Stimulated activated CD8-positive, alpha-beta memory T cell treated with anti-CD3 and anti-CD28 coated beads, Interleukin-4, amount 100 ng/mL, for 1 hour (primary cell): ENCODE data around the gene FAM120AOS.
A peak's percentile ranks its signal among the peaks of the same experiment; 100 is the strongest.

Source experiments
- DNase-seq, 2 donors: peaks; one replicate each; pipeline ENCODE4 v3.0.0-alpha.2; 2020; ENCODE audit warnings: low read depth in 2 of 2, low spot score in 1 of 2

Gene FAM120AOS

DNA sequence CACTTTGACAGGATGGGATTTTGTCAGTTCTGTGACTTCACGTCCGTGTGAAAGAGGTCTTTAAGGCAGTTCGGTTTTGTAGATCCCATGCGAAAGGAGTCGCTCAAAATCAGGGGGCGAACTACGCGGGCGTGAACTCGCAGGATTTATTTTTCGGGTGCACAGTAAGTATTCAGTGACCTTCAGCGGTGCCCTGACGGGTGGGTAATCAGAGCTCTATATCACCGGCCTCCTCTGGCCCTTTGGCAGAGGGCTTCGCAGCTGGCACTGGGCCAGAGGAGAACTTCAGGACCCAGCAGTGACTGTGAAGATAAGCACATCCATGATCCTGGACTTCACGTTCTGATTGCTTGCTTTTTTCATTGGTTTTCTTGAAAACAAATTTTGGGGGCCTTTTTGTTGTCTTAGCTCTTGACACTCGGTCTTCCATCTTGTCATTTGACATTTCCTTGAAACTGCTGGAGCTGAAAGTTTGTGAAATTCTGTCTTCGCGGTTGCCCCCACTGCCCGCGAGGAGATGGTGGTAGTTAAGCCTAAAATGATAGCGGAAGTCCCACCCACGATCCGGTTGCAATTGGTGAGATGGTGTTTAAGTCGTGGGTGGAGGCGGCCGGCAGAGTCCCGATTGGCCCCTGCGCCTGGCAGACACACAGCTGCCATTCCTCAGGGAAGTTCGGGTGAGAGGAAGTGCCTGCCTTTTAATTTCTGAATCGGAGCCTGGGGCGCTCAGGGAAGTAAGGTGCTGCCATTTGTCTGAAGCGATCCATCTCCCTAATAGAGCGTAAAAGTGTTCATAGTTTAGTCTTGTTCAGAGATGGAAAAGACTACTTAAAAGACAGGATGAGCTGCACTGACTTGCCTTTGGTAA lies at the start of gene FAM120AOS:
TSS of gene FAM120AOS (minus strand) at position 535 of the 868 bp plus-strand sequence. CDS start 872 bp downstream, outside the sequence.
- peak; percentile 69 to 70 for DNase-seq

DNA sequence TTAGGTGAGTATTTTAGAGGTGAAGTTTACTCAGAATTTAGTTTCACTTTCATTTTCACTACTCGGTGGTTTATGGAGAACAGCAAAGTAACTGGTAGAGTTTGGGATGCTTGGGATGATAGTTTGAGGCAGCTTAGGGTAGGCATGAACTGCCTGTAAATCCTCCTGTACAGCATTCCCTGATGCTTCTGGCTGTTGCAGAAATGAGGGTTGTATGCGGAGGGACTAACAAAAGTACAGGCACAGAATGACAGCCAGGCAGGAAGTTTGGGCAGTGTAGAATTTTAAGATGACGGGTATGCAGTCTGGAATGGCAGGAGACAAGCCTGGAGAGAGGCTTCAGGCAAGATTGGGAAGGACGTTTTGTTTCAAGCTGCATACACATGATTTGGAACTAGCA lies 48.0 kb upstream of the FAM120AOS start:
- no peak for DNase-seq

DNA sequence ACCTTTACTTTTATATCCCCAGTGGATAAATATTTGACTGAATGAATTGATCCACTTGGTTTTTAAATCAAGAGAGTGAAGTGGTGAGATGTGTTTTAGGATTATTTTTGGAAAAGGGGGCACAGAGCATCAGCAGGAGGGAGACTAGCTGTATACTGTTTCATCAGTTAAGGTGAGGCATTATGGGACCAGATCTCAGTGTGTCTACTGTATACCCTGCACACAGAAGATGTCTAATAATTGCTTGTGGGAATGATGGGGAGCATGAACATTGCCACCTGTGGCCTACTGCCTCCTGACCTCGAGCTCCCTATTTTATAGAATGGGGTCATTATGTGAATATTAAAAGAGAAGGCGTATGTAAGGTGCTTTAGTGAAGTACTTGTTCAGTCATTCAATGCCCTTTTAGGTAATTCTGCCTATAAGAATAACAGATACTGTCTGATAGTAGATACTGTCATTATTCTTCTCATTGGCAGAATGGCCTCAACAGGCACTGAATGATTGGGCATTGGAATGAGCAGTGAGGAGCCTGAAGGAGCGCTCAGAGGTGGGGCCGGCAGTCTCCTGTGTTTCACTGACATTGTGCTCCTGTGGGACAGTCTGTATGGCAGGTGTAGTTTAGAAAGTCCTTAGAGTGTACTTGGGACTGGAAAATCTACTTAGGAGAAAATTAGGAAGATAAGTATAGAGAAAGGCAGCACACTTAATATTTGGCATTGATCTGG lies 47.4 kb upstream of the FAM120AOS start:
- no peak for DNase-seq

DNA sequence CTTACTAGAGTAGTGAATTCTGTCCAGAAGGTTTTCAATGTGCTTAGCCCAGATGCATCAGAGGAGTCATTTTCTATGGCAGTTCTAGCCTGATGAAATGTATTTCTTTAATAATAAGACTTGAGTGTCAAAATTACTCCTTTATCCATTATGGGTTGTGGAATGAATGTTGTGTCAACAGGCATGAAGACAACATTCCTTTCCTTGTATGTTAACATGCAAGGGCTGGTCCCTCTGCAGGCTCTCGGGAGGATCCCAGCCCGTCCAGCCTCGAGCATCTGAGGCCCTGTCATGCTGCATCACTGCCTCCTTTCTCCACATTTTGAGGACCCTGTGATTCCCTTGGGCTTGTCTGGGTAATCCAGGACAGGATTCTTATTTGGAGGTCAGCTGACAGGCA lies 42.9 kb upstream of the FAM120AOS start:
- DNase-seq = no peak

DNA sequence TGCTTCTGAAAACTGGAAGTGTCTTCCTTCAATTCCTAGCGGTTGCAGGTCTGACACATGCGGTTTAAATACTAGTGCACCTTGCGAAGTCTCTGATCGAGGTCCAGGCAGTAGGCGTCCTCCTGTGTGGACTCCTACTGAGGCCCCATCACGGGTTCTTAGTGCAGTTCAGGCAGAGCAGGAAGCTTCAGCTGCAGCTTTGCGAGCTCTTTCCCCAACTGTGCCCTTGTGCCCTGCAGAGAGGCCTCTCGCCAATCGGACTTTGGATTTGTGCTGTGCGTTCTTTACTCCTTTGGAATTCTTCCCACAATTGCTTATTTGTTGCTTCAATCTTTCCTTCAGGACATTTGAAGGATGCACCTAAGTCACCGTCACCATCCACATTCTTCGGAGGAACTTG lies 40.6 kb upstream of the FAM120AOS start:
- DNase-seq = no peak

- no peak for DNase-seq
These were observed 38.9 kb upstream of the FAM120AOS start for GRCh38 chr9:93492327-93492726.

- DNase-seq = no peak
These were observed 38.3 kb upstream of the FAM120AOS start for GRCh38 chr9:93491593-93492232.

GRCh38 chr9:93488244-93488643 lies 34.9 kb upstream of the FAM120AOS start:
- no peak for DNase-seq

- DNase-seq = no peak
These were observed 32.9 kb upstream of the FAM120AOS start for GRCh38 chr9:93486268-93486667.

DNA sequence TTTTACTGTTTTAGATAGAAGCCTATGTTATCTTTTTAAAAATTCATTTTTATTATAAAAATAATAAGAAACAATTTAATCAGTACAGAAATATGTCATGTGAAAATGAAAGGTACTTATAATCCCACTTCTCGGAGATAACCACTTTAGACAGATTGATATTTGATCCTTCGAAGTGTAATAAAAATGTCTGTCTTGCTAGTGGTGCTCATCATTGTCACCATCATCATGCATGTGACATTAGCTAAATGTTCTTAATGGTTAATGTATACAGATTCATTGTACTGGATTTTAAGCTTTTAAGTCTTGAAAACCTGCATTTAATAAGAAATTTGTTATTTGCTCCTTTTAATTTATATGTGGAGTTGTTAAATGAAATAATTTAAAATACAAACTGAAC lies 30.1 kb upstream of the FAM120AOS start:
- no peak for DNase-seq

- no peak for DNase-seq
These were observed 27.4 kb upstream of the FAM120AOS start for GRCh38 chr9:93480728-93481324.

DNA sequence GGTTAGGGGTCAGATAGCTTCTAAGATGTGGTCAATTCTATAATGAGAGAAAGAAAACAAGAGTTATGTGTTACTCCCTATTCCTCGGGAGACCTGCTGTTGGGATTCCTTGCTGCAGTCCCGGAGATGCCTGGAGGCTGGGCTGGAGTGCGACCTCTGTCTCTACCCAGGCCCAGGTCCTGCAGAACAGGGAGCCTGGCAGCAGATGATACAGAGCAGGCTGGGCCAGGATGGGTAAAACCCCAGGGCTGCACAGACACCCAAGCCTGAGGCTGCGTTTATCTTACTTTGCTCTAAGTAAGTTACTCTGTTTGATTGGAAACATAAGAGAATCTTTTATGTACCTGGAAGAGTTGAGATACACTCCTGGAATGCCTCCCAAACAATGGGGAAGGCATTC lies 26.9 kb upstream of the FAM120AOS start:
- DNase-seq = no peak

DNA sequence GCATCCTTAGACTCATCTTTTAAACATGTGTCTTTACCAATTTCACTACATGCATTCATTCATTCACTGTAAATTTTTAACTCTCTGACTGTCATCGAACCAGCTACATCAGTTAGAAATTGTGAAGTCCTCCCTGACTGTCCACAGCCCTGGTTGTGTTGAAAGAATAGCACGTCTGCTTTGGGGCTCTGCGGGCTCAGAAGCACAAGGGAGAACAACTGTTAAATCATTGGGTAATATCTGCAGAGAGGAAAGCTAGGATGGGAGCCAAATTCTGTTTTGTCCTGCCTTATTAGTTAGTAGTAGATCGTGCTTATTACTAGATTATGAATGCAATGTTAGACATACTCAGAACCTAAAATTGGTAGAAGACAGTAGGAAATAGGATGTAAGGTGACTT lies 26.3 kb upstream of the FAM120AOS start:
- no peak for DNase-seq

DNA sequence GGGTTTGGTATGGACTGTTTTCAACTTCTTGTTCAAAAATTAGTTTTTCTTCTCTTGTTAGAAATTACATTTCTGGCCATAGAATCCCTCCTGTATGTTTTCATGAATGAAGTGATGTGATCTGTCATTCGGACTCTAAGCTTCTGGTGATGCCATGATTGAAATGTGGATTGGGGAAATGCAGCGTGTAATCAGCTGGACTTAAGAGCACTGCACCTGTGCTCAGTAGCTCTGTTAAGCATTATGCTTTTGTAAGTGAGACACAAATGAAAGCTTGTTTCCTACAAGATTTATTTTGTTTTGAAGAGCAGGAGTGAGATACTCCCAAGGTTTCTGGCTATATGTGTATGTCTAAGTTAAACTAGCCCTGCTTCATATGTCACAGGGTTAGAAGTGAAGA lies 24.0 kb upstream of the FAM120AOS start:
- DNase-seq = no peak

GRCh38 chr9:93476924-93477323 lies 23.5 kb upstream of the FAM120AOS start:
- DNase-seq = no peak

DNA sequence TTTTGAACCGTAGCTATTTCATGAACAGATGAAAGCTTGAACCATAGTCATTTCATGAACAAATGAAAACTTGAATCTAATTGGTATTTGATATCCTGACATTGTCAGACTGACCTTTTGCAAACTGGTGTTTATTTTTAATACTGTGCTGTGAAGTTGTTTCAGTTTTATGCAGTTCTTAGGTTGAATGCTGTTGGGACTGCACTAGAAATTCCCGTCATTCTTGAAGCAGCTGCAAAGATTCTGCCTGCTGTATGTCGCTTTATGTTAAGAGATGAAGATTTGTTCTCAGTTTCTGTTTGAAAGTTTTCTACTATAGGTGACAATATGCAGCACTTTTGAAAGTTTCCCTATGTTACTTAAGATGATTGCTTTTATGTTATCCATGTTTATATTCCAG lies 22.5 kb upstream of the FAM120AOS start:
- no peak for DNase-seq

DNA sequence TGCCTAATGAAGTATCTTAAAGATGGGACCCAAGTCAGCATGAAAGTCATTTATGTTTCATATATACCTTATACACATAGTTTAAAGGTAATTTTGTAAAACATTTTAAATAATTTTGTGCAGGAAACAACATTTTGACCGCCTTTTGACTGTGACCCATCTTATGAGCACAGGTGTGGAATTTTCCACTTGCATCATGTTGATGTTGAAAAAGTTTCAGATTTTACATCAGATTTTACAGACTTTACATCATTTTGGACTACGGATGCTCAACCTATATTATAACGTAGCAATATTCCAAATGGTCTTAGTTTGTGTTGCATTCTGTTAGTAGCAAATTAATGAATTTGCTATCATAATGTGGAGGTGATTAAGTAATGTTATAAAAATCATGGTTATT lies 21.7 kb upstream of the FAM120AOS start:
- DNase-seq = no peak

DNA sequence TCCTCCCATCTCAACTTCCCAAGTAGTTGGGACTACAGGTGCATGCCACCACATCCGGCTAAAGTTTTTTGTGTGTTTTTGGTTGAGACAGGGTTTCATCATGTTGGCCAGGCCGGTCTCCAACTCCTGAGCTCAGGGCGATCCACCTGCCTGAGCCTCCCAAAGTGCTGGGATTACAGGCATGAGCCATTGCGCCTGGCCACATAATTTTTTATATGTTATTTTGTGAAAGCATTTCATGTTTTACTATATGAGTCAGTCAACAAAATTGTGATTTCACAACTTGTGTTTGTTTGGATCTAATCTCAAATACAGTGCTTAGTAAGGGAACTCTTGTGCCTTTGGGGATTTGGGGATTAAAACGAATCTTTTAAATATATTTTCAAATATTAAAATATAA lies 20.0 kb upstream of the FAM120AOS start:
- DNase-seq = no peak

DNA sequence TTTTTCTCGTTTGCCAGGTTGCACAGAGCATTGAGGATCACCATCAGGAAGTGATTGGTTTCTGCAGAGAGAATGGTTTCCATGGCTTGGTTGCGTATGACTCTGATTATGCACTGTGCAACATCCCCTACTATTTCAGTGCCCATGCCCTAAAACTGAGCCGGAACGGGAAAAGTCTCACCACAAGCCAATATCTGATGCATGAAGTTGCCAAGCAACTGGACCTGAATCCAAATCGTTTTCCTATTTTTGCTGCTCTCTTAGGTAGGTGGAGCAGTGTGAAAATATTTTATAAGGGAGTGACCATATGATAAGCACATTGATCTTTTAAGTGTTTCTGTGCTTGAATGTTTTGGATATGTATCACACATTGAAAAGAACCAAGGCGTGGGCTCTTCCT lies 17.7 kb upstream of the FAM120AOS start:
- no peak for DNase-seq

GRCh38 chr9:93470391-93470790 lies 17.0 kb upstream of the FAM120AOS start:
- DNase-seq = no peak

GRCh38 chr9:93468763-93469456 lies 15.5 kb upstream of the FAM120AOS start:
- no peak for DNase-seq
